Karpas-422 (cell line): Measurements from ENCODE around the gene ABCG1. TPM values are rescaled to one million over a fixed set of nuclear protein-coding genes. Genes with fewer than 3 reads are reported as not detected.

ENCODE experiments used
- DNase-seq: peaks from one replicate; pipeline ENCODE4 v3.0.0-alpha.2; 2015
- H2AFZ ChIP-seq: fragments of 200-600 bp; sonication (generic); 2 replicates; pipeline ENCODE4 v1.6.1; 2014; ENCODE audit warnings: antibody characterized with exemption, low read length, mixed read lengths
- H3K27ac ChIP-seq: fragments of 200-600 bp; sonication (generic); 2 replicates; pipeline ENCODE4 v1.5.1; 2014; ENCODE audit warnings: mild to moderate bottlenecking, low read length, moderate library complexity
- H3K27me3 ChIP-seq: fragments of 200-600 bp; sonication (generic); 2 replicates; pipeline ENCODE4 v1.6.1; 2014; ENCODE audit warnings: low read length, mixed read lengths
- H3K36me3 ChIP-seq: fragments of 200-600 bp; sonication (generic); 2 replicates; pipeline ENCODE4 v1.6.1; 2014; ENCODE audit warnings: low read length, mixed read lengths; ENCODE audit not compliant: insufficient read depth
- H3K4me1 ChIP-seq: fragments of 200-600 bp; sonication (generic); 2 replicates; pipeline ENCODE4 v1.6.1; 2014; ENCODE audit warnings: mild to moderate bottlenecking, low read length, mixed read lengths
- H3K4me2 ChIP-seq: fragments of 200-600 bp; sonication (generic); 2 replicates; pipeline ENCODE4 v1.6.1; 2014; ENCODE audit warnings: low read length, low read depth, mild to moderate bottlenecking; ENCODE audit not compliant: poor library complexity, severe bottlenecking
- H3K4me3 ChIP-seq: fragments of 200-600 bp; sonication (generic); 2 replicates; pipeline ENCODE4 v1.5.1; 2014; ENCODE audit warnings: mild to moderate bottlenecking, antibody characterized with exemption, low read length, mixed read lengths
- H3K79me2 ChIP-seq: fragments of 200-600 bp; sonication (generic); 2 replicates; pipeline ENCODE4 v1.6.1; 2014; ENCODE audit warnings: mild to moderate bottlenecking, low read length, mixed read lengths
- H3K9ac ChIP-seq: fragments of 200-600 bp; sonication (generic); 2 replicates; pipeline ENCODE4 v1.6.0; 2014; ENCODE audit warnings: low read length
- H3K9me2 ChIP-seq: fragments of 200-600 bp; sonication (generic), shearing (Covaris generic); replicated peaks from 2 replicates; pipeline ENCODE4 v1.6.0; 2014; ENCODE audit warnings: mild to moderate bottlenecking, low read length, moderate library complexity; ENCODE audit not compliant: insufficient read depth
- H3K9me3 ChIP-seq: fragments of 300-700, 200-600 bp; sonication (generic); 2 replicates; pipeline ENCODE4 v1.6.1; 2014; ENCODE audit warnings: low read length, mixed read lengths
- H4K20me1 ChIP-seq: fragments of 200-600 bp; sonication (generic); 2 replicates; pipeline ENCODE4 v1.6.1; 2014; ENCODE audit warnings: mild to moderate bottlenecking, antibody characterized with exemption, low read length, low read depth; ENCODE audit not compliant: insufficient read depth
- total RNA-seq: library from RNA; depleted of rRNA; stranded (reverse); fragments of >200 nt; shearing (Covaris generic); gene quantifications from 2 replicates; pipeline ENCODE4 v1.2.3, GENCODE V29; 2014; ENCODE audit warnings: low replicate concordance

ABCG1 gene
- total RNA-seq, 1 experiment from 2014 or later, result not detected

DNA sequence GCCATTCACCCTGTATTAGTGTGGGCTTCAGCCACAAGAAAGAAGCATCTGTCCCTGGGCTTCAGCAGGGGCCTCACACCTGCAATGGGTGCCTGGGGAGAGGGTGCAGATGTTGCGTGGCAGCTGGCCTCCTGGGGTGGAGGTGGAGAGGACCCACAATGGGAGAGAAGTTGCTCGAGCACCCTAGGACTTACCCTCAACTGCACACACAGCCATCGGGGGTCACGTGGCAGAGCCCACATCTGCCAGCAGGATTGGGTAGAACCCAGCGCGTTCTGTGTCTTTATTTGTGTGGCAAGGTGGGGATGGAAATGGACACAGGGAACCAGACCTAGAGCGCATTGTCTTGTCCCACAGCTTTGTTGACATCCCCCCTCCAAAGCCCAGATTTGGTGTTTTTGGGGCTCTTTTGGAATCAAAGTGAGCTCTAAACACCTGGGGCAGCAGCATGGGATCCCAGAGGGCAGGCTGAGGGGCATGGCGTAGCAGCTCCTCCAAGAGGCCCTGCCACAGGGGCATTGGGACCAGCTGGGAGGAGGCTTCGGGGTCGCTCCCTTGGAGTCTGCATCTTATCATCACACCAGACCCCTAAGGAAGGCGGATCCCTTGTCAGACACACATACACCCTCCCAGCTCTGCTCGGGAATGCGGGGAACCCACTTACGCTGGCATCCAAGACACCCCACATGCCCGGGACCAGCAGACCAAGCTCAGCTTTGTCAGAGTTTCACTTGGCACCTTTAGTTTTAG is 5.1 kb downstream of the ABCG1 start:
- Histone ChIP-seq H3K4me3 (no peak overlapping the region), H3K36me3 (no peaks in the 10 kb centered on the region), H3K4me2 (no peak overlapping the region), H3K4me1 (peaks cover 16% of the 10 kb centered on the region), H3K27ac (no peak overlapping the region), H3K79me2 (no peaks in the 10 kb centered on the region), H3K27me3 (no peaks in the 10 kb centered on the region), H3K9ac (no peak overlapping the region), H3K9me3 (no peaks in the 10 kb centered on the region), H3K9me2 (no peaks in the 10 kb centered on the region), H4K20me1 (no peaks in the 10 kb centered on the region), H2AFZ (no peak overlapping the region)
- no peak for DNase-seq

- no peaks in the 10 kb centered on the region for H3K27me3 ChIP-seq
- no peaks in the 10 kb centered on the region for H3K79me2 ChIP-seq
- no peak overlapping the region for H3K9ac ChIP-seq
- H3K9me3 ChIP-seq, result no peaks in the 10 kb centered on the region
- H3K4me3 ChIP-seq, result no peak overlapping the region
- H3K36me3 ChIP-seq, result no peaks in the 10 kb centered on the region
- no peaks in the 10 kb centered on the region for H4K20me1 ChIP-seq
- H3K4me2 ChIP-seq, result no peak overlapping the region
- H2AFZ ChIP-seq, result no peak overlapping the region
- H3K4me1 ChIP-seq, result peaks cover 16% of the 10 kb centered on the region
- no peak overlapping the region for H3K27ac ChIP-seq
- no peak for DNase-seq
- no peaks in the 10 kb centered on the region for H3K9me2 ChIP-seq
Measured at GRCh38 chr21:42225042-42225441, 6.1 kb downstream of the ABCG1 start.

DNA sequence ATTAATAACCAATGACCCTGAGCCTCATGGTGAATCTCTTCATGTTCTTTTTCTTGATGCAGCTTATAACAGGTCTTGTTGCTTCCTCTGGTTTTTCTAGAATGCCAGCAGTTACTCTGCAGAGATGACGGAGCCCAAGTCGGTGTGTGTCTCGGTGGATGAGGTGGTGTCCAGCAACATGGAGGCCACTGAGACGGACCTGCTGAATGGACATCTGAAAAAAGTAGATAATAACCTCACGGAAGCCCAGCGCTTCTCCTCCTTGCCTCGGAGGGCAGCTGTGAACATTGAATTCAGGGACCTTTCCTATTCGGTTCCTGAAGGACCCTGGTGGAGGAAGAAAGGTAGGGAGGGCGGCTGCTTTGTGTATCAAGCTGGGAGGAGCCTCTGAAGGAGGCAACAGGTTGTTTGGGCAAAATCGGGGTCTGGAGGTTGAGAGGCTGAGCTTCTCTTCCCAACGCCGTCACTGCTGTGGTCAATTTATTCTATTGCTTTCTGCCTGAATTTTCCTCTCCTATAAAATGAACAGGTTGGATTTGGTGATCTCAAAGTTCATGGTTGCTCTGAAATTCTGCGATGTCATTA is 6.7 kb downstream of the ABCG1 start:
- Histone ChIP-seq H3K9me2 (no peaks in the 10 kb centered on the region), H3K4me3 (no peak overlapping the region), H2AFZ (no peak overlapping the region), H3K9ac (no peak overlapping the region), H3K9me3 (no peaks in the 10 kb centered on the region), H3K27ac (no peak overlapping the region), H3K4me1 (peaks cover 16% of the 10 kb centered on the region), H4K20me1 (no peaks in the 10 kb centered on the region), H3K79me2 (no peaks in the 10 kb centered on the region), H3K36me3 (no peaks in the 10 kb centered on the region), H3K27me3 (no peaks in the 10 kb centered on the region), H3K4me2 (no peak overlapping the region)
- DNase-seq, result no peak

GRCh38 chr21:42226626-42227025 is 7.7 kb downstream of the ABCG1 start:
- H3K79me2 ChIP-seq, result no peaks in the 10 kb centered on the region
- no peak overlapping the region for H3K27ac ChIP-seq
- H3K27me3 ChIP-seq, result no peaks in the 10 kb centered on the region
- no peaks in the 10 kb centered on the region for H3K9me2 ChIP-seq
- DNase-seq, result no peak
- no peak overlapping the region for H3K9ac ChIP-seq
- H3K36me3 ChIP-seq, result no peaks in the 10 kb centered on the region
- H3K4me3 ChIP-seq, result no peak overlapping the region
- no peaks in the 10 kb centered on the region for H4K20me1 ChIP-seq
- H2AFZ ChIP-seq, result no peak overlapping the region
- H3K4me1 ChIP-seq, result peaks cover 16% of the 10 kb centered on the region
- H3K9me3 ChIP-seq, result no peaks in the 10 kb centered on the region
- no peak overlapping the region for H3K4me2 ChIP-seq

DNA sequence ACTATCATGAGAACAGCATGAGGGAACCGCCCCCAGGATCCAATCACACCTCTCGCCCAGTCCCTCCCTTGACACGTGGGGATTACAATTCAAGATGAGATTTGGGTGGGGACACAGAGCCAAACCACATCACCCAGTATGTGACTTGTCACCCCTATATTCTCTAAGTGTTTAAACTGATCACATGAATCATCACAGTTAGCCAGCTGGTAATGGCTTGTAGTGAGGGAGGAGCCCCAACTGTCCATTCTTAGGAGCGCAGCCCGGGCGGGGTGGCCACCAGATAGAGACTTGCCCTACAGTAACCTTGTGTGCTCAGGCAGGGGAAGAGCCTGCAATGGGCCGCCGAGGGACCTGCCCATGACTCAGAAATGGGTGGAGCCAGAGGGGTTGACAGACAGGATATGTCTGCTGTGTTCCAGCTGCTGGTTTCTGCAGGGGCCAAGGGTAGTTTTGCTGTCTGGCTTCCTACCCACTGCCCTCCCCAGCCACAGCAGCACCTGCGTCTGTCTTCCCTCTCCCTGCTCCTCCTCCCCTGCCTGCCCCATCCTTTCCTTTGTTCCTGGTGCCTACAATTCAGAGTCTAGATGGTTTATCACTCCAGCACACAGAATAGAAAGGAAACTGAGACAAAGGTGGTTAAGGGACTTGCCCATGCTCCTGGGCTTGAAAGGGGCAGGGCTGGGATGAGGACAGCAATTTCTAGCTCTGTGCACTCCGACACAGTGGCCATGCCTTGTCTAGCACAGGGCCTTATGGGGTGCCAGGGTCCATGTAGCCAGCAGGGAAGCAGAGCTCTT is 9.2 kb downstream of the ABCG1 start:
- Histone ChIP-seq H4K20me1 (no peaks in the 10 kb centered on the region), H3K27ac (no peak overlapping the region), H3K79me2 (no peaks in the 10 kb centered on the region), H3K4me3 (no peak overlapping the region), H3K4me1 (peaks cover 14% of the 10 kb centered on the region), H2AFZ (no peak overlapping the region), H3K36me3 (no peaks in the 10 kb centered on the region), H3K4me2 (no peak overlapping the region), H3K27me3 (no peaks in the 10 kb centered on the region), H3K9me2 (no peaks in the 10 kb centered on the region), H3K9ac (no peak overlapping the region), H3K9me3 (no peaks in the 10 kb centered on the region)
- peak; percentile 71 for DNase-seq

DNA sequence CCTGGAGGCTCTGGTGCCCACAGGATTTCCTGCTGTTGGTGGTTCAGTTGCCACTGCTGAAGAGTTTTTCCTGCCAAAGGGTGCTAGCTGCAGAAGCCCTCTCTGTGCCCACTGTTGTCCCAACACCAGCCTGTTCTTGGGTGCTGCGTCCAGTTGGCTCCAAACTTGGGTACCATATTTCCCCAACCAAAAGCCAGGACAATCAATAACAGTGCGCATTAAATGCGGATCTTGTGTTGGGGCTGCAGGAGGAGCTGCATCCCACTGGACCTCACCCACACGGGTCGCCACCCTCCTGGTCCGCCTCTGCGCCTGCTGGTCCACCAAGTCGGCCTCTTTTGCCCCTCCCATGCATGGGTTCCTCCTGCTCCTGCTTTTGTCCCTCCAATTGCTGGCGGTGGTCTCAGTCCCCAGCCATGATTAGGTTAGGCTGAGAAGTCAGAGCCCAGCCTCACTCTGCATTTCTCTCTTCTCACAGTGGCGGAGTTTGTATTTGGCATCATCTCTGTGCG is 9.8 kb downstream of the ABCG1 start:
- no peak for DNase-seq
- H3K9me3 ChIP-seq, result no peaks in the 10 kb centered on the region
- H2AFZ ChIP-seq, result no peak overlapping the region
- H4K20me1 ChIP-seq, result peaks cover 4% of the 10 kb centered on the region; the same call in 1 of the 2 replicates
- H3K4me1 ChIP-seq, result peaks cover 14% of the 10 kb centered on the region
- H3K36me3 ChIP-seq, result no peaks in the 10 kb centered on the region
- no peak overlapping the region for H3K4me3 ChIP-seq
- H3K27ac ChIP-seq, result no peak overlapping the region
- H3K27me3 ChIP-seq, result no peaks in the 10 kb centered on the region
- no peaks in the 10 kb centered on the region for H3K79me2 ChIP-seq
- no peak overlapping the region for H3K9ac ChIP-seq
- no peak overlapping the region for H3K4me2 ChIP-seq
- no peaks in the 10 kb centered on the region for H3K9me2 ChIP-seq

DNA sequence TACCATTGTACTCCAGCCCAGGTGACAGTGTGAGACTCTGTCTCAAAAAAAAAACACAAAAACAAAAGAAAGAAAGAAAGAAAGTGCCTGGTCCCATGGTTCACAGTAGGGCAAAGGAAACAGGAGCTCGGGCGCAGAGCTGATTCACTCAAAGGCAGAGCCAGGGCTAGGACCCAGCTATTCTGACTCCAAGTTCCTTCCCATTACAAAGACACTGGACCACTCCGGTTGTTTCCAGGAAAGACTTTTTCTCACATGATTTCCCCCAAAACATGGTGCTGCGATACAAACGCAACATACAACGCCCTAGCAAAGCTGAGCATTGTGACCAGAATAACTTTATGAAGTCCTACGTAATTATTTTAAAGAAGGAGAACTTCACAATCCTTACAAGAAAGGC is 10.7 kb downstream of the ABCG1 start:
- peaks cover 17% of the 10 kb centered on the region for H3K4me1 ChIP-seq
- DNase-seq, result no peak
- H4K20me1 ChIP-seq, result peaks cover 4% of the 10 kb centered on the region; the same call in 1 of the 2 replicates
- H3K36me3 ChIP-seq, result no peaks in the 10 kb centered on the region
- no peak overlapping the region for H2AFZ ChIP-seq
- H3K9me2 ChIP-seq, result no peaks in the 10 kb centered on the region
- H3K4me3 ChIP-seq, result no peak overlapping the region
- H3K79me2 ChIP-seq, result no peaks in the 10 kb centered on the region
- no peaks in the 10 kb centered on the region for H3K27me3 ChIP-seq
- H3K9me3 ChIP-seq, result no peaks in the 10 kb centered on the region
- H3K9ac ChIP-seq, result no peak overlapping the region
- no peak overlapping the region for H3K4me2 ChIP-seq
- no peak overlapping the region for H3K27ac ChIP-seq

GRCh38 chr21:42230178-42230577 is 11.2 kb downstream of the ABCG1 start:
- Histone ChIP-seq H4K20me1 (peaks cover 4% of the 10 kb centered on the region; the same call in 1 of the 2 replicates), H3K4me1 (peaks cover 17% of the 10 kb centered on the region), H3K36me3 (no peaks in the 10 kb centered on the region), H3K9ac (no peak overlapping the region), H2AFZ (no peak overlapping the region), H3K9me2 (no peaks in the 10 kb centered on the region), H3K27me3 (no peaks in the 10 kb centered on the region), H3K9me3 (no peaks in the 10 kb centered on the region), H3K27ac (no peak overlapping the region), H3K79me2 (no peaks in the 10 kb centered on the region), H3K4me3 (no peak overlapping the region), H3K4me2 (no peak overlapping the region)
- DNase-seq, result no peak
